Erythroblast (primary cell): Measurements from ENCODE around the gene ANK3.

Experiments used
- DNase-seq, 2 experiments: peaks; one replicate each; lab custom pipeline; 2025; lab: John Stamatoyannopoulos, UW
- GATA1 ChIP-seq: IDR thresholded peaks from 2 replicates; pipeline ENCODE4 v1.6.1; 2011; ENCODE audit warnings: low read depth, mild to moderate bottlenecking, control low read depth, low read length, moderate library complexity
- POLR2A ChIP-seq: IDR thresholded peaks from 2 replicates; pipeline ENCODE4 v1.6.1; 2011; ENCODE audit warnings: mild to moderate bottlenecking, low read length

The ANK3 gene

GRCh38 chr10:60389413-60390025 lies at the start of gene ANK3:
Gene ANK3 (minus strand): TSS chr10:60389875. CDS start chr10:60389538, 337 bp downstream.
- TF ChIP-seq GATA1 (no peak), POLR2A (no peak)
- no peak for DNase-seq

GRCh38 chr10:60434418-60435046 lies 44.9 kb upstream of the ANK3 start:
- TF ChIP-seq GATA1 (no peak), POLR2A (no peak)
- peak; percentile 23 to 47 for DNase-seq

- no peak for DNase-seq
- no peak for TF ChIP-seq GATA1
- no peak for TF ChIP-seq POLR2A
These were observed 44.0 kb upstream of the ANK3 start for GRCh38 chr10:60433684-60434083.

GRCh38 chr10:60430836-60431597 lies 41.3 kb upstream of the ANK3 start:
- TF ChIP-seq GATA1 (no peak), POLR2A (no peak)
- no peak for DNase-seq

GRCh38 chr10:60430017-60430416 lies 40.3 kb upstream of the ANK3 start:
- no peak for DNase-seq

GRCh38 chr10:60429084-60429849 lies 39.6 kb upstream of the ANK3 start:
- TF ChIP-seq POLR2A: no peak
- no peak for DNase-seq

More at GRCh38 chr10:60430017-60430416, 40.3 kb upstream of the ANK3 start:
- TF ChIP-seq GATA1: no peak

- no peak for DNase-seq
- TF ChIP-seq GATA1 (no peak), POLR2A (no peak)
These were observed 38.7 kb upstream of the ANK3 start for GRCh38 chr10:60428387-60428737.

GRCh38 chr10:60427709-60428386 lies 38.2 kb upstream of the ANK3 start:
- no peak for DNase-seq
- TF ChIP-seq POLR2A: no peak
- TF ChIP-seq GATA1: no peak

- TF ChIP-seq POLR2A (no peak), GATA1 (no peak)
- DNase-seq: no peak
These were observed 37.5 kb upstream of the ANK3 start for GRCh38 chr10:60427148-60427547.

- DNase-seq: no peak
- no peak for TF ChIP-seq POLR2A
- no peak for TF ChIP-seq GATA1
These were observed 36.8 kb upstream of the ANK3 start for GRCh38 chr10:60426425-60426824.

- DNase-seq: no peak
These were observed 35.9 kb upstream of the ANK3 start for GRCh38 chr10:60425392-60426110.

GRCh38 chr10:60424971-60425370 lies 35.3 kb upstream of the ANK3 start:
- DNase-seq: no peak
- no peak for TF ChIP-seq GATA1
- TF ChIP-seq POLR2A: no peak

More at GRCh38 chr10:60425392-60426110, 35.9 kb upstream of the ANK3 start:
- TF ChIP-seq GATA1 (no peak), POLR2A (no peak)

GRCh38 chr10:60423920-60424319 lies 34.2 kb upstream of the ANK3 start:
- no peak for TF ChIP-seq GATA1
- no peak for TF ChIP-seq POLR2A
- DNase-seq: no peak
